IMR-90 (cell line): ENCODE data around the gene TMEM161B.

Source experiments
- CEBPB ChIP-seq: IDR thresholded peaks from 2 replicates; pipeline ENCODE4 v1.6.1; 2012; ENCODE audit warnings: low read depth, low read length, improper control_type of control experiment
- CTCF ChIP-seq: conservative IDR thresholded peaks from 2 replicates; pipeline ENCODE4 v1.5.1; 2012; ENCODE audit warnings: mild to moderate bottlenecking, low read depth, low read length, improper control_type of control experiment
- ELK1 ChIP-seq: fragments of 150-350 bp; IDR thresholded peaks from 2 replicates; pipeline ENCODE4 v1.6.1; 2016; ENCODE audit warnings: low read depth, mild to moderate bottlenecking, low read length, moderate library complexity, borderline replicate concordance
- FOS ChIP-seq: fragments of 150-350 bp; IDR thresholded peaks from 2 replicates; pipeline ENCODE4 v1.6.1; 2016; ENCODE audit warnings: low read depth, low read length
- MAFK ChIP-seq: IDR thresholded peaks from 2 replicates; pipeline ENCODE4 v1.6.1; 2012; ENCODE audit warnings: low read depth, low read length, improper control_type of control experiment
- MXI1 ChIP-seq: IDR thresholded peaks from 2 replicates; pipeline ENCODE4 v1.6.1; 2012; ENCODE audit warnings: low read depth, mild to moderate bottlenecking, low read length, moderate library complexity, borderline replicate concordance
- POLR2A ChIP-seq: IDR thresholded peaks from 2 replicates; pipeline ENCODE4 v1.6.1; 2012; ENCODE audit warnings: mild to moderate bottlenecking, low read depth, low read length
- RAD21 ChIP-seq: IDR thresholded peaks from 2 replicates; pipeline ENCODE4 v1.6.1; 2012; ENCODE audit warnings: low read length, improper control_type of control experiment
- RCOR1 ChIP-seq: IDR thresholded peaks from 2 replicates; pipeline ENCODE4 v1.6.1; 2012; ENCODE audit warnings: mild to moderate bottlenecking, low read length, improper control_type of control experiment; ENCODE audit not compliant: insufficient replicate concordance
- RFX5 ChIP-seq: IDR thresholded peaks from 2 replicates; pipeline ENCODE4 v1.8.0; 2012; ENCODE audit warnings: low read depth, mild to moderate bottlenecking, low read length, moderate library complexity
- SMC3 ChIP-seq: fragments of 150-350 bp; IDR thresholded peaks from 2 replicates; pipeline ENCODE4 v1.6.1; 2016; ENCODE audit warnings: low read depth, mild to moderate bottlenecking, antibody characterized with exemption, low read length, moderate library complexity

- no peak for TF ChIP-seq CTCF
- no peak for TF ChIP-seq RAD21
- no peak for TF ChIP-seq RFX5
- TF ChIP-seq ELK1: no peak
- TF ChIP-seq MXI1: no peak
- TF ChIP-seq POLR2A: no peak
- TF ChIP-seq SMC3: no peak
- no peak for TF ChIP-seq MAFK
- no peak for TF ChIP-seq RCOR1
- no peak for TF ChIP-seq FOS
- no peak for TF ChIP-seq CEBPB
Observed at GRCh38 chr5:88226881-88227450, 41.7 kb downstream of the TMEM161B start.
